HFFc6 (cell line): ENCODE data around the gene HOXC9. TPM values are rescaled to one million over a fixed set of nuclear protein-coding genes. Genes with fewer than 3 reads are reported as not detected.
A peak's percentile ranks its signal among the peaks of the same experiment; 100 is the strongest.

Source experiments
- DNase-seq: peaks from one replicate; pipeline ENCODE4 v3.0.0-alpha.2; 2018
- H3K27ac Mint-ChIP-seq: 2 replicates; pipeline ENCODE4 v1.8.0; 2020; ENCODE audit warnings: mild to moderate bottlenecking, mixed read lengths
- H3K27me3 Mint-ChIP-seq: 2 replicates; pipeline ENCODE4 v1.8.0; 2021; ENCODE audit warnings: mild to moderate bottlenecking, moderate library complexity, mixed read lengths; ENCODE audit not compliant: insufficient read depth
- H3K36me3 Mint-ChIP-seq: 2 replicates; pipeline ENCODE4 v1.8.0; 2021; ENCODE audit warnings: low read depth, mixed read lengths
- H3K4me1 Mint-ChIP-seq: 2 replicates; pipeline ENCODE4 v1.8.0; 2020; ENCODE audit warnings: low read depth, mixed read lengths
- H3K4me3 Mint-ChIP-seq: 2 replicates; pipeline ENCODE4 v1.8.0; 2020; ENCODE audit warnings: mild to moderate bottlenecking, moderate library complexity, mixed read lengths
- H3K9me3 Mint-ChIP-seq: 2 replicates; pipeline ENCODE4 v1.8.0; 2020; ENCODE audit warnings: mild to moderate bottlenecking, mixed read lengths
- CTCF ChIP-seq: fragments of 200-600 bp; sonication (generic); IDR thresholded peaks from 2 replicates; pipeline ENCODE4 v1.5.0; 2021; ENCODE audit warnings: antibody characterized with exemption, mild to moderate bottlenecking
- microRNA-seq: library from miRNA; unstranded; fragments of <30 nt; microRNA quantifications from one replicate; pipeline ENCODE4, GENCODE V29; 2019
- total RNA-seq, 6 experiments: library from RNA; stranded (reverse); fragmentation: NEBNext Ultra II Directional; extraction: Animal tissue kit (Norgen Biotek cat#: 25700); gene quantifications; 2 replicates in 1 of 6; 3 replicates in 5 of 6; pipeline ENCODE4 v1.2.3, GENCODE V29; 2021

Gene HOXC9
- total RNA-seq, 6 experiments from 2014 or later = 0.17 to 1.5 (median 1.1) TPM

DNA sequence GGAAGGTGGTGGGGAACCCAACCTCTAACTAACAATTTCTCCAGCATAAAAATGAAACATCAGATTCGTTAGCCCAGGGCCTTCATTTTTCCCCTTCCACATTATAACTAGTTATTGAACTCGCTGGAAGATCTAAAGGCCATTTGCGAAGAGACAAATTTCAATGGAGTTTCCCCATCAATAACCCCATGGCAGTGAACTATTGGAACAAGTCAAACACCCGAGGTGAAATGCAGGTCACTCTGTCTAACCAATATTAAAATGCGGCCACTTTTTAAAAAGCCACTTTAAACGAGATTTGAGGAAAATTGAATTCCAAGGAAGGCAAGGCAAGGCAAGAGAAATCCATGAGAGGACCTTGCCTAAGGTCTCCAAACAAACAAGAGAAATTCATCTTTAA, 49.1 kb downstream of the HOXC9 start:
- peaks cover 85% of the 10 kb centered on the region for H3K27me3 Mint-ChIP-seq
- no peaks in the 10 kb centered on the region for H3K9me3 Mint-ChIP-seq
- H3K4me3 Mint-ChIP-seq = no peak overlapping the region
- no peak for DNase-seq
- no peaks in the 10 kb centered on the region for H3K4me1 Mint-ChIP-seq
- TF ChIP-seq CTCF = no peak
- H3K36me3 Mint-ChIP-seq = no peaks in the 10 kb centered on the region
- no peak overlapping the region for H3K27ac Mint-ChIP-seq

- no peaks in the 10 kb centered on the region for H3K36me3 Mint-ChIP-seq
- no peak overlapping the region for H3K4me3 Mint-ChIP-seq
Measured at GRCh38 chr12:54050482-54050810, 50.5 kb downstream of the HOXC9 start.

DNA sequence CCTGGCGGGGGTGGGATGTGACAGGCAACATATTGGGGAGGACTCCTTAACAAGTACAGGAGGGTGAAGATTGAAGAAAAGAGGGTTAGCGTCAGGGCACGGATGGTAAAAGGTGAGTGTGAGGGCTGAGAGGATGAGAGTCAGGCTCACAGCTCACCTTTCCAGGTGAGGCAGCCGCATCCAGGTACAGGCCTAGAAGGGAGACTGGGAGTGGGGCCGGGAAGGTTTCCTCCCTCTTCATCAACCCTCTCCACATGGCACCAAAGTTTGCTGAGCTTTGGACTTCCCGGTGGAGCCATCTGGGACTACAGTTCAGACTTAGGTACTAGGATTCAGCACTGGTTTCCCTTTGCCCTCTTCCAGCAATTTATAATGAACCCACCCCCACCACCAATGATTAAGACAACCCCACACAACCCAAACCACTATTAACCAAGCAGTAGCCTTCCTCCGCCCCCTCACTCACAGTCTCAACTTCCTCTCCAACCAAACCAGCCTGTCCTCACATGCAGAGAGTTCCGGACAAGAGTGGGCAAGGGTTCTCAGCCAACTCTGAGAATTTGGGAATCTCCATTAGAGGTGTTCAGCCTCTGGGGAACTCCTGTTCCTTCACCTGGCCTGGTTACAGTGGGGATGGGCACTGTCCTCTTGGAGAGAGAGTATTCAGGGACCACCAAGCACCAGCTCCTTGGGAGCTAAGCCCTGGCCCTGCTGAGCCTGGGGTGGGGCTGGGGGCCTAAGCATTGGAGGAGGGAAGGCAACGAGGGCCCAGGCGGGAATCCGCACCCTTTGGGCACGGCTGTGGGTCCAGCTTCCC, 51.3 kb downstream of the HOXC9 start:
- Mint-ChIP-seq H3K4me1 (no peaks in the 10 kb centered on the region), H3K27ac (no peak overlapping the region), H3K36me3 (no peaks in the 10 kb centered on the region), H3K9me3 (no peaks in the 10 kb centered on the region), H3K27me3 (peaks cover 75% of the 10 kb centered on the region), H3K4me3 (no peak overlapping the region)
- no peak for TF ChIP-seq CTCF
- DNase-seq = no peak

More at GRCh38 chr12:54050482-54050810, 50.5 kb downstream of the HOXC9 start:
- Mint-ChIP-seq H3K9me3 (no peaks in the 10 kb centered on the region), H3K27me3 (peaks cover 77% of the 10 kb centered on the region), H3K27ac (no peak overlapping the region), H3K4me1 (no peaks in the 10 kb centered on the region)
- TF ChIP-seq CTCF = no peak
- no peak for DNase-seq

- Mint-ChIP-seq H3K4me3 (no peak overlapping the region), H3K4me1 (no peaks in the 10 kb centered on the region), H3K36me3 (no peaks in the 10 kb centered on the region), H3K27me3 (peaks cover 70% of the 10 kb centered on the region), H3K27ac (no peak overlapping the region), H3K9me3 (no peaks in the 10 kb centered on the region)
- DNase-seq = no peak
- no peak for TF ChIP-seq CTCF
Measured at GRCh38 chr12:54051874-54052437, 52.0 kb downstream of the HOXC9 start.

DNA sequence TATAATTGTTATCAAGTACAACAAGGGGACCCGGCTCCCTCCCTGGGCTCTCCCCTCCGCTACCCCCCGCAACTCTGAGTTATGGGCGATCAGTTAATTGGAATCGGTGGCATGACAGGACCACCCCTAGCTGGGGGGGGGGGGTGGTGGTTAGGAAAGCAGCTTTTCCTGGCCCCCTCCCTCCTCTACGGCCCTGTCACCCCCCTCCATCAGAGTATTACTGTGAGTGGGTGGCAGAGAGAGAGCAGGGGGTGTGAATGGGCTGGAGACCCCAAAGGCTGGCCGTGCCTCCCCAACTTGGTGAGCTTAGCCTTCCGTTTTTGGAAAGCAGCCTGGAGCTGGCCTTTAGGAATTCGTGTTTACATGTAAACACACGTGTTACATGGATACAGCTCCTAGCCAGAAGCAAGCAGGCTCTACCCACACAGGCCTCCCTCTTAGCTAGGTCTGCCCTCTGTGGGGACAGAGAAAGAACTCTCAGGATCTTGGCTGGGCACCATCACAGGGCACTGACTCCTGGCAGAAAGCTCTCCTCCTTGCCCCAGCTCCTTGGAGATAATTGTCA, 52.6 kb downstream of the HOXC9 start:
- DNase-seq = no peak
- no peak overlapping the region for H3K27ac Mint-ChIP-seq
- peaks cover 66% of the 10 kb centered on the region for H3K27me3 Mint-ChIP-seq
- no peak overlapping the region for H3K4me3 Mint-ChIP-seq
- no peaks in the 10 kb centered on the region for H3K36me3 Mint-ChIP-seq
- no peak for TF ChIP-seq CTCF
- no peaks in the 10 kb centered on the region for H3K4me1 Mint-ChIP-seq
- no peaks in the 10 kb centered on the region for H3K9me3 Mint-ChIP-seq

Small RNAs within 50 kb of the gene (microRNA-seq; reads per million reads assigned to microRNA genes)
- gene MIR196A2 = 6.2 reads per million
- 17.0 reads per million, percentile 22 among the genes with 10 or more reads in this experiment for gene MIR615

Other genes with a start within 250 kb of the HOXC9 start
- not detected for gene CISTR, start 248.2 kb upstream of the HOXC9 start, total RNA-seq
- not detected for gene HOXC13, start 61.3 kb upstream of the HOXC9 start, total RNA-seq
- not detected for gene HOXC12, start 45.3 kb upstream of the HOXC9 start, total RNA-seq
- 1 to 10 TPM in 4 of 6 experiments, under 1 TPM in 2; 0.09 to 2.2 (median 1.8) TPM for gene HOXC11, start 27.0 kb upstream of the HOXC9 start, total RNA-seq
- 1 to 10 TPM in 4 of 6 experiments, under 1 TPM in 1, not detected in 1; 0.26 to 3.7 (median 2.8) TPM for gene HOTAIR, start 25.2 kb upstream of the HOXC9 start, total RNA-seq
- gene HOXC10, start 15.0 kb upstream of the HOXC9 start, total RNA-seq = 1 to 10 TPM in 3 of 6 experiments, under 1 TPM in 2, not detected in 1; 0.33 to 1.4 (median 1.3) TPM
- not detected for gene HOXC8, start 8.8 kb downstream of the HOXC9 start, total RNA-seq
- gene HOXC6, start 28.3 kb downstream of the HOXC9 start, total RNA-seq = 1 to 10 TPM in 5 of 6 experiments, under 1 TPM in 1; 0.12 to 2.1 (median 1.6) TPM
- gene HOXC5, start 32.9 kb downstream of the HOXC9 start, total RNA-seq = under 1 TPM in 1 of 6 experiments, not detected in 5; 0.13 TPM
- gene HOXC4, start 53.7 kb downstream of the HOXC9 start, total RNA-seq = under 1 TPM in 4 of 6 experiments, not detected in 2; 0.35 to 0.73 (median 0.38) TPM
- 10 to 100 TPM; 21.4 to 28.4 (median 26.1) TPM for gene SMUG1, start 188.8 kb downstream of the HOXC9 start, total RNA-seq